Left ventricle myocardium superior (tissue), 1 donor: ENCODE results near the gene CACNA1B. TPM values are rescaled to one million over a fixed set of nuclear protein-coding genes. Genes with fewer than 3 reads are reported as not detected.

Experiments
- ATAC-seq: fragments of 200-7000 bp; cut with Tn5 transposase; one replicate; pipeline ENCODE4 v1.9.1; 2020; ENCODE audit warnings: mild to moderate bottlenecking, moderate library complexity
- DNase-seq: peaks from one replicate; pipeline ENCODE4 v3.0.0-alpha.2; 2020
- intact Hi-C: fragments of 100-400 bp; cut with micrococcal nuclease; formaldehyde crosslinking; loops from one replicate; pipeline ENCODE4 v1.11.0; 2022
- total RNA-seq: library from RNA; stranded (reverse); fragmentation: NEBNext Ultra II Directional; extraction: Animal tissue kit (Norgen Biotek cat#: 25700); gene quantifications from one replicate; pipeline ENCODE4 v1.2.1, GENCODE V29; 2021
- donor health status: DM: no; HTN: yes; CAD: no; lungs with severe emphysema.

CACNA1B gene
- total RNA-seq, 1 donor from 2014 or later = 0.20 TPM

- intact Hi-C loops = no loop called here
- DNase-seq (no peak), ATAC-seq (no peak)
Measured at GRCh38 chr9:137913132-137913531, 35.5 kb downstream of the CACNA1B start.

- intact Hi-C loops = no loop called here
- DNase-seq (no peak), ATAC-seq (no peak)
Measured at GRCh38 chr9:137913771-137914767, 36.5 kb downstream of the CACNA1B start.

DNA sequence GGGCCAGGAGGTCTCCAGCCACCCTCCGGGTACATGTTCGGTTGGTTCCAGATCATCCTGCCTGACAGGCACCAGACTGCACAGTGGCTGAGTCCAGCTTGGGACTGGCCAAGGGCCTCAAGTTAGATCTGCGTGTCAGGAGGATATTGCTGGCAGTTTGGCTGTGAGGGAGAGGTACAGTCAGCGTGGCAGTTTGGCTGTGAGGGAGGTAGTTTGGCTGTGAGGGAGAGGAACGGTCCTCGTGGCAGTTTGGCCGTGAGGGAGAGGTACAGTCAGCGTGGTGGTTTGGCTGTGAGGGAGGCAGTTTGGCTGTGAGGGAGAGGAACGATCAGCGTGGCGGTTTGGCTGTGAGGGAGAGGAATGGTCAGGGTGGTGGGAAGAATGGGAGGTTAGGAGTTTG is 39.0 kb downstream of the CACNA1B start:
- no peak for ATAC-seq
- intact Hi-C loops = no loop called here
- DNase-seq = no peak

DNA sequence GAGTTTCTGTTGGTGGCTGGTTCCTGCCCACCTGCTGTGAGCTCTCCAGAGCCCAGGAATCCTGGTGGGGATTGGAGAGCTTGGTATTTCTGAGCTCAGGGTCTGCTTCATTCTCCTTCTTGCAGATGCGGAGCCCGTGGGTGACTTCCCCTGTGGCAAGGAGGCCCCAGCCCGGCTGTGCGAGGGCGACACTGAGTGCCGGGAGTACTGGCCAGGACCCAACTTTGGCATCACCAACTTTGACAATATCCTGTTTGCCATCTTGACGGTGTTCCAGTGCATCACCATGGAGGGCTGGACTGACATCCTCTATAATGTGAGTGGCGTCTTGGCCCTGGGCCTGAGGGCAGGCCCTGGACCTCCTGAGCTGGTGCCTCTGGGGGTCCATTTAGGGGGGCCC is 39.5 kb downstream of the CACNA1B start:
- intact Hi-C loops = no loop called here
- no peak for ATAC-seq
- DNase-seq = no peak

GRCh38 chr9:137917795-137918194 is 40.2 kb downstream of the CACNA1B start:
- DNase-seq = no peak
- intact Hi-C loops = no loop called here
- ATAC-seq = no peak

- DNase-seq (no peak), ATAC-seq (peak; percentile 89)
Measured at GRCh38 chr9:137918331-137919094, 40.9 kb downstream of the CACNA1B start.

DNA sequence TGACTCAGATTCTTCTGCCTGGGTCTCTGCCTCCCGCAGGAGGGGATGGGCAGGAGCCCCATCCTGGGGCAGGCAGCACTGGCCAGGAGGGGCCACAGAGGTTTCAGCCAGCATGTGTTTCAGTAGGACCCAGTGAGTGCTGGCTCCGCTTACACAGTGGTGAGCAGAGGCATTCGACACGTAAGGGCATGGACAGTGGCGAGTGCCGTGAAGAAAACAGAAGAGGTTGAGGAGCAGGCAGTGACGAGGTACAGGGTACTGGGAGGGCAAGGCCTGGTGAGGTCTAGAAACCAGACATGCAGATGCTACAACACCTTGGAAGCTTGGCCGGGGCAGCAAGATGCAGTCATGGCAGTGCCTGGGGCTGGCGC is 41.5 kb downstream of the CACNA1B start:
- intact Hi-C loops = no loop called here
- ATAC-seq (peak; percentile 70), DNase-seq (no peak)

More at GRCh38 chr9:137918331-137919094, 40.9 kb downstream of the CACNA1B start:
- intact Hi-C loops = no loop called here

- ATAC-seq = no peak
- DNase-seq = no peak
- intact Hi-C loops = no loop called here
Measured at GRCh38 chr9:137919649-137920141, 42.1 kb downstream of the CACNA1B start.

GRCh38 chr9:137920753-137921152 is 43.2 kb downstream of the CACNA1B start:
- DNase-seq (no peak), ATAC-seq (no peak)
- intact Hi-C loops = no loop called here

- DNase-seq (no peak), ATAC-seq (no peak)
- intact Hi-C loops = no loop called here
Measured at GRCh38 chr9:137924169-137924568, 46.6 kb downstream of the CACNA1B start.

DNA sequence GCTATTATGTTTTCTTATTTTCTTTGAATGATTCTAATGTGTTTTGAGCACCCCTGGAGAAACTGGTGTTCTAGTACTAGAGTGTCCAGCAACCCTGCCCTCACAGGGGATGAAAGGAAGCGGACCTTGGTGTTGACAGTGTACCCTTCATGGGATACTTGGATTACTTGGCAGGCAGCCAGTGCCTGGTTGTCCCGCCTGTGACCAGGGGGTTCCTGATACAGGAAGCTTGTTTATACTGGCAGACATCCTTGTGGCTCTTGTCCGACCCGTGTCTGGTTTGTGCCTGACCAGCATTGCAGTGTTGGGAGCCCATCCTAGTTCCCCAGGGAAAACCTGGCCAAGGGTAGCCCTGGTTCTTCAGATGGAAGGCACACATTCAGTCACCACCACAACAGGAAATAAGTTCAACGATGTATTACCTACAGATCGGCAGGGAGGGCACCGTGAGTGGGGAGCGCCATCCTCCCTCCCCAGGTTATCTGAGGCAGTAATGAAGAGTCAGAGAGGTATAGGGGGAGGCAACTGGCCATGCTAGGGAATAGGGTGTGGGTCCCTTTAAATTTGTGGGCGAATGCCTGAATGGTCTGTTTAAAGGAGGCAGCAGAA is 47.3 kb downstream of the CACNA1B start:
- DNase-seq = no peak
- intact Hi-C loops = no loop called here
- ATAC-seq = no peak

- ATAC-seq (no peak), DNase-seq (no peak)
- intact Hi-C loops = no loop called here
Measured at GRCh38 chr9:137943655-137944054, 66.1 kb downstream of the CACNA1B start.

DNA sequence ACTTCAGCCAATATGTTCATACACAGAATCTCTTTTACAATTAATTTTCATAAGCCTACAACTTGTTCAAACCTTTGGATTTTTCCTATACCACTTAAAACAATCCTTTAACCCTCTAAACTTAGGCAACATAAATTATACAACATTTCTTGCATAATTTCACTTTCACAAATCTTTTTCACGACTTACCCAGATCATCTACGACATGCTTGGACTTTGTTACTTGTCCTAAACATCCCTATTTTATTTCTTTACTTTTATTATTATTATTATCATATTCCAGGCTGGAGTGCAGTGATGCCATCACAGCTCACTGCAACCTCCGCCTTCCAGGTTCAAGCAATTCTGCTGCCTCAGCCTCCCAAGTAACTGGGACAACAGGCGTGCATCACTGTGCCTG is 68.0 kb downstream of the CACNA1B start:
- ATAC-seq (no peak), DNase-seq (no peak)
- intact Hi-C loops = no loop called here

GRCh38 chr9:137946993-137947392 is 69.4 kb downstream of the CACNA1B start:
- DNase-seq = no peak
- intact Hi-C loops = no loop called here
- ATAC-seq = no peak

DNA sequence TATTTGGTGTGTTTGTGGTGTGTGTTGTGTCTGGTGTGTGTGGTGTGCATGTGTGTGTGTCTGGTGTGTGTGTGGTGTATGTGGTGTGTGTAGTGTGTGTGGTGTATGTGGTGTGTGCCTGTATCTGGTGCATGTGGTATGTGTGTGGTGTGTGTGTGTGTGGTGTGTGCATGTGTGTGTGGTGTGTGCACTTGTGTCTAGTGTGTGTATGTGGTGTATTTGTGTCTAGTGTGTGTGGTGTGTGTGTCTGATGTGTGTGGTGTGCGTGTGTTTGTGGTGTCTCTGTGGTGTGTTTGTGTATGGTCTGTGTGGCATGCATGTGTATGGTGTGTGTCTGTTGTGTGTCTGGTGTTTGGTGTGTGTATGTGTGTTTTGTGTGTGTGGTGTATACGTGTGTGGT is 71.1 kb downstream of the CACNA1B start:
- intact Hi-C loops = no loop called here
- no peak for DNase-seq
- no peak for ATAC-seq

DNA sequence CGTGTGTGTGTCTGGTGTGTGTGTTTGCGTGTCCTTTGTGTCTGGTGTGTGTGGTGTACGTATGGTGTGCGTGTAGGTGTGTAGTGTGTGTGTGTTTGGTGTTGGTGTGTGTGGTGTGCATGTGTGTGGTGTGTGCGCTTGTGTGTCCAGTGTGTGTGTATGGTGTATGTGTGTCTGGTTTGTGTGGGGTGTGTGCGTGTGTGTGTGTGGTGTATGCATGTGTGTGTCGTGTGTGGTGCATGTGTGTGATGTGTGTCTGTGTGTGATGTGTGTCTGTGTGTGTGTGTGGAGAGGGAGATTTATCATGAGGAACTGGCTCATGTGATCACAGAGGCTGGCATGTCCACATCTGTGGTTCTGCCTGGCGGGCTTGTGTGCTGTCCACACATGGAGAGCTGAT is 71.7 kb downstream of the CACNA1B start:
- intact Hi-C loops = no loop called here
- DNase-seq (no peak), ATAC-seq (no peak)

DNA sequence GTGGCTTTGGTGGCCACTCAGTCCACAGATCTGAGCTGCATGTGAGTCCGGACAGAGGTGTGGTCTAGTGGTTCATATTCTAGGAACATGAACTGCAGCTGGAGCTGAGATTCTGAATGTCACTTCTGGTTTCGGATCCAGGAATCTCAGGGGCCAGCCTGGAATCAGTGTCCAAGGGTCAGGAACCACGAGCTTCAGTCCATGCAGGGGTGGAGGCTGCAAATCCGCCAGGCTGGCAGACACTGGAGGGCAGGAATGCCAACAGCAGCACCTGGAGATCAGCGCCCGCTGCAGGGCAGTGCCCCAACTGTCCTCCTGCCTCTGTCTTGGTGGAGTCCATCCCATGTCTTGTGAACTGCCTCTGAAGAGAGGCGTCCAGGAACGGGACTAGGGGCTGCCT is 73.5 kb downstream of the CACNA1B start:
- no peak for ATAC-seq
- intact Hi-C loops = no loop called here
- no peak for DNase-seq

GRCh38 chr9:137951597-137952490 is 74.3 kb downstream of the CACNA1B start:
- intact Hi-C loops = no loop called here
- DNase-seq (no peak), ATAC-seq (no peak)
